Effector memory CD8-positive, alpha-beta T cell (primary cell): ENCODE results near the gene HSD17B7.

Experiments used
- ATAC-seq: fragments of 150-1000 bp; cut with Tn5 transposase; replicated peaks from 2 replicates; pipeline ENCODE4 v1.10.0; 2021; ENCODE audit warnings: mild to moderate bottlenecking, moderate library complexity
- DNase-seq, 3 experiments: peaks; one replicate each; pipeline ENCODE4 v3.0.0; 2021
- H3K27ac Mint-ChIP-seq, 2 donors: one replicate each; pipeline ENCODE4 v1.8.0; 2022; ENCODE audit warnings: mild to moderate bottlenecking in 2 of 2, mixed read lengths in 2 of 2, moderate library complexity in 2 of 2
- H3K27me3 Mint-ChIP-seq, 2 donors: one replicate each; pipeline ENCODE4 v1.8.0; 2022; ENCODE audit warnings: mixed read lengths in 2 of 2
- H3K36me3 Mint-ChIP-seq: one replicate; pipeline ENCODE4 v1.8.0; 2022; ENCODE audit warnings: mild to moderate bottlenecking, moderate library complexity, mixed read lengths; ENCODE audit not compliant: insufficient read depth
- H3K4me1 Mint-ChIP-seq, 2 donors: one replicate each; pipeline ENCODE4 v1.8.0; 2022; ENCODE audit warnings: low read depth in 2 of 2, mixed read lengths in 2 of 2
- H3K4me3 Mint-ChIP-seq, 2 donors: one replicate each; pipeline ENCODE4 v1.8.0; 2022; ENCODE audit warnings: mild to moderate bottlenecking in 2 of 2, mixed read lengths in 2 of 2, moderate library complexity in 2 of 2
- H3K9me3 Mint-ChIP-seq, 2 donors: one replicate each; pipeline ENCODE4 v1.8.0; 2022; ENCODE audit warnings: mixed read lengths in 2 of 2

The HSD17B7 gene

DNA sequence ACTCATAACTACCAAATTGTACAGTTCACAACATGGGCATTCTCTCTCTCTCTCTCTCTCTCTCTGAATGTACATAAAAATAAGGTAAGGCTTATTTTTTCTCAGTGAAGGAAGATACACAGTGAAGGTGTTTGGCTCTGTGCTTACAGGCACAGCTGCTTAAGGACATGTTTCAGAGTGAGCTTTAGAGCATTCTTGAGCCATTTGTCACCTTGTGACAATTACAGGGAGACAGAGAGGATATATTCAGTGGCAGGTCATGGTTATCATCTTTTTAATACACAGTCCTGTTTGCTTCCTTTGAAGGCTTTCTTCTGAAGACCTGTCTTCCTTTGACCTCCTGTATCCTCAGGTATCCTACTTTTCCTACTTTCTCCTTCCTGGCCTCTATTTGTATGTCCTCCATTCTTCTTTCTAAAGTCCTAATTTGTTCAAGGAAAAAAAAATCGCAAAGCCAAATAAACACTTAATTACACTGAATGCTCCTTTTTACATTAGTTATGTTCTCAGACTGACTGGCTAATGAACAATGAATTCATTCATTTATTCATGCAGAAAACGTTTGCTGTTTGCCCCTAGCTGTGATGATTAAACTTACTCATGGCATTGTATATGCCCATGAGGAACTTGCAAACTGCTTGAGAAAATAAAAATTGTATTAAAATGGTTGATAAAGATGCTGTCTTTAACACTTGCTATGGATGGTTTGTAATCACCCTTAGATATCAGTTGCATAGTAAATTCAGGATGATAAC lies 33.4 kb downstream of the HSD17B7 start:
- ATAC-seq: peak; percentile 4

GRCh38 chr1:162829268-162829667 lies 38.8 kb downstream of the HSD17B7 start:
- peaks cover 0 to 9% of the 10 kb centered on the region in 2 donors for H3K27me3 Mint-ChIP-seq

More for the DNA sequence above, 33.4 kb downstream of the HSD17B7 start:
- Mint-ChIP-seq H3K27ac (peak overlapping the region; percentile 79 to 88), H3K36me3 (no peaks in the 10 kb centered on the region), H3K4me3 (no peak overlapping the region), H3K27me3 (peaks cover 6 to 9% of the 10 kb centered on the region in 2 donors), H3K4me1 (peaks cover 13 to 25% of the 10 kb centered on the region in 2 donors), H3K9me3 (no peaks in the 10 kb centered on the region)
- DNase-seq: no peak

GRCh38 chr1:162832470-162832869 lies 42.0 kb downstream of the HSD17B7 start:
- Mint-ChIP-seq H3K4me3 (no peak overlapping the region), H3K4me1 (peaks cover 4 to 7% of the 10 kb centered on the region in 2 donors), H3K36me3 (no peaks in the 10 kb centered on the region), H3K27ac (no peak overlapping the region), H3K9me3 (no peaks in the 10 kb centered on the region), H3K27me3 (no peaks in the 10 kb centered on the region)
- DNase-seq (no peak), ATAC-seq (no peak)

More at GRCh38 chr1:162829268-162829667, 38.8 kb downstream of the HSD17B7 start:
- no peaks in the 10 kb centered on the region for H3K9me3 Mint-ChIP-seq
- H3K4me1 Mint-ChIP-seq: no peaks in the 10 kb centered on the region
- H3K4me3 Mint-ChIP-seq: no peak overlapping the region
- ATAC-seq (no peak), DNase-seq (no peak)
- H3K27ac Mint-ChIP-seq: no peak overlapping the region
- no peaks in the 10 kb centered on the region for H3K36me3 Mint-ChIP-seq

- DNase-seq (no peak), ATAC-seq (no peak)
- H3K27me3 Mint-ChIP-seq: peaks cover 5 to 6% of the 10 kb centered on the region in 2 donors
- peaks cover 4 to 7% of the 10 kb centered on the region in 2 donors for H3K4me1 Mint-ChIP-seq
- no peak overlapping the region for H3K4me3 Mint-ChIP-seq
- H3K27ac Mint-ChIP-seq: peak overlapping the region in 1 of 2 donors; percentile 2
- peaks cover 0 to 3% of the 10 kb centered on the region in 2 donors for H3K9me3 Mint-ChIP-seq
- no peaks in the 10 kb centered on the region for H3K36me3 Mint-ChIP-seq
Measured at GRCh38 chr1:162835157-162835899, 44.8 kb downstream of the HSD17B7 start.

GRCh38 chr1:162838863-162839262 lies 48.4 kb downstream of the HSD17B7 start:
- Mint-ChIP-seq H3K4me1 (peaks cover 4 to 7% of the 10 kb centered on the region in 2 donors), H3K4me3 (no peak overlapping the region), H3K27me3 (peaks cover 10 to 13% of the 10 kb centered on the region in 2 donors), H3K9me3 (peaks cover 0 to 3% of the 10 kb centered on the region in 2 donors), H3K36me3 (no peaks in the 10 kb centered on the region), H3K27ac (no peak overlapping the region)
- no peak for DNase-seq
- ATAC-seq: no peak

- Mint-ChIP-seq H3K27me3 (peaks cover 10 to 13% of the 10 kb centered on the region in 2 donors), H3K27ac (no peak overlapping the region), H3K36me3 (no peaks in the 10 kb centered on the region), H3K4me3 (no peak overlapping the region), H3K4me1 (no peaks in the 10 kb centered on the region), H3K9me3 (peaks cover 0 to 3% of the 10 kb centered on the region in 2 donors)
- DNase-seq (no peak), ATAC-seq (no peak)
Measured at GRCh38 chr1:162840250-162840839, 49.8 kb downstream of the HSD17B7 start.

DNA sequence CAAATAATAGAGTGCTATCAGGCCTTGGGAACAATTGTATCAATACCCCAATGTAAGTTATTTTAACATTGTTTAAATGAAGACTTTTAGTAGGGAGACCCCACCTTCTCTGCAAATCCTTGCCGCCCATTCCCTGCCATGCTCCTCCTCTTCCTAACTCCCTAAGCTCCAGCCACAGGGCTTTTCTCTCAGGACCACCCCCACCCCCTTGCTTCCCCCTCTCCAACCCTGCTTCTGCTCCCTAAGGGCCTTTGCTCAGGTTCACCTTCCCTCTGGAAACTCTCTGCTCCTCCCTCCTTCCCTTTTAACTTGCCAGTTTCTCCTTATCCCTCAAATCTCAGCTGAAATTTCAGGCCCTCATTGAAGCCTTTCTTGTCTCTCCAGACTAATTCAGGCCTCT lies 53.7 kb downstream of the HSD17B7 start:
- Mint-ChIP-seq H3K27ac (no peak overlapping the region), H3K9me3 (no peaks in the 10 kb centered on the region), H3K4me1 (no peaks in the 10 kb centered on the region)

DNA sequence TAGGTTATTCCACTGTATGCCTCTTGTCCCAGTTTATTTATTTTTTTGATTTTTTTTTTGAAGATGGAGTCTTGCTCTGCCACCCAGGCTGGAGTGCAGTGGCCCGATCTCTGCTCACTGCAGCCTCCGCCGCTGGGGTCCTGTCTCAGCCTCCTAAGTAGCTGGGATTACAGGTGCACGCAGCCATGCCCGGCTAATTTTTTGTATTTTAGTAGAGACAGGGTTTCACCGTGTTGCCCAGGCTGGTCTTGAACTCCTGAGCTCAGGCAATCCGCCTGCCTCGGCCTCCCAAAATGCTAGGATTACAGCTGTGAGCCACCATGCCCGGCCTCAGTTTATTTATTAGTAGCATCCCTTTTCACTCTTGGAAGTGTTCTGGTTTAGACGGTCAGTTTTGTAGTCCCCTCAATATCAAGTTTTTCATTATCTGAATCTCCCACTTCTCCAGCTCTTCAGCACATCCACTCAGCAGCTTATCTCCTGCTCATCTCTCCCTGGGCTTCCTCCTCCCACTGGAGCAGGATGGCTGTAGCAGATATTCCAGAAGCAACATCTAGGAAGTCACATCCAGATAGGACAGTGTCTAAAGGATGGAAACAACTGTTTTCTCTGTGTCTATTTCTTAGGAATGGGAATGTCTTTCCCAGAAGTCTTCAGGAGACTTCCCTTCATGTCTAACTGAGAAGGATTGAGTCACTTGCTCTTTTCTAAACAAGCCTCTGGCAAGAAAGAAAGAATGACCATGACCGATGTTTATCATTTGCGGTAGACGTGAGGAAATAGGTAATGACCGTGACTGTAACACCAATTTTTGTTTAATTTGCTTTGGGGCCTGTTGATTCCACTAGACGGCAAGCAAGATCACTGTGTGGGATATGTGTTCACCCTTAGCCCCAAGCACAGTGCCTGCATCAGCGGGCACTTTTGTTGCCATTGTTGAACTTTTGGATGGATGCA lies 56.0 kb downstream of the HSD17B7 start:
- H3K4me1 Mint-ChIP-seq: no peaks in the 10 kb centered on the region
- DNase-seq (no peak), ATAC-seq (no peak)
- no peak overlapping the region for H3K4me3 Mint-ChIP-seq
- no peaks in the 10 kb centered on the region for H3K9me3 Mint-ChIP-seq
- peaks cover 15 to 35% of the 10 kb centered on the region in 2 donors for H3K27me3 Mint-ChIP-seq
- no peak overlapping the region for H3K27ac Mint-ChIP-seq
- no peaks in the 10 kb centered on the region for H3K36me3 Mint-ChIP-seq

More for the DNA sequence above, 53.7 kb downstream of the HSD17B7 start:
- Mint-ChIP-seq H3K36me3 (no peaks in the 10 kb centered on the region), H3K4me3 (no peak overlapping the region), H3K27me3 (peaks cover 6 to 18% of the 10 kb centered on the region in 2 donors)
- DNase-seq (no peak), ATAC-seq (no peak)

DNA sequence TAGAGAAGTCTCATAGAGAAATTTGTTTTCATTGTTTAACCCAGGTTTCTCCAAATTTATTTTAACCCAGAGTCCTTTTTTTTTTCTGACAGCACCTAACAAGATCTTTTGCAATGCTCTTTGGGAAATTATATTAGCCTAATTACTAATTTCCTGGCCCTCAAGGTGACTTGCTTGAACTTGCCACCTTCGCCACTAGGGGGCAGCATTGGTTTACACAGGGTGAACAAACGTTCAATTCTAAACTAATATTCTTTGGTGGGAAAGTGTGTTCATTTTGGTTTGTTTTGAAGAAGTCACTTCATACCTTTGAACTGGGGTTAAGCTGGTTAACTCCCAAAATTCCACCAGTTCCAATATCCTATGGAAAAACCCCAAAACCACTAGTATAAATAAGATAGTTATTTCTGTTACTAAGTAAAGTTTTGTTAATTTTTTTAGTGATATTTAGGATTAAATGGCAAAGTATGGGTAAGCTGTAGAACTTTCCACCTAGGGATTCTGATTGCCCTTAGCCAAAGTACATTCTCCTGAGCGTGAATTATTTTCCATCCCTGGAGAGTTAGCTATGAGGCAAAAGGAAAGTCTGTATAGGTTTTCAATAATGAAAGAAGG lies 57.4 kb downstream of the HSD17B7 start:
- no peaks in the 10 kb centered on the region for H3K9me3 Mint-ChIP-seq
- DNase-seq (peak; percentile 71 to 78 (median 77)), ATAC-seq (peak; percentile 44)
- no peak overlapping the region for H3K4me3 Mint-ChIP-seq
- no peaks in the 10 kb centered on the region for H3K36me3 Mint-ChIP-seq
- no peak overlapping the region for H3K27ac Mint-ChIP-seq
- no peaks in the 10 kb centered on the region for H3K4me1 Mint-ChIP-seq
- peaks cover 12 to 38% of the 10 kb centered on the region in 2 donors for H3K27me3 Mint-ChIP-seq

DNA sequence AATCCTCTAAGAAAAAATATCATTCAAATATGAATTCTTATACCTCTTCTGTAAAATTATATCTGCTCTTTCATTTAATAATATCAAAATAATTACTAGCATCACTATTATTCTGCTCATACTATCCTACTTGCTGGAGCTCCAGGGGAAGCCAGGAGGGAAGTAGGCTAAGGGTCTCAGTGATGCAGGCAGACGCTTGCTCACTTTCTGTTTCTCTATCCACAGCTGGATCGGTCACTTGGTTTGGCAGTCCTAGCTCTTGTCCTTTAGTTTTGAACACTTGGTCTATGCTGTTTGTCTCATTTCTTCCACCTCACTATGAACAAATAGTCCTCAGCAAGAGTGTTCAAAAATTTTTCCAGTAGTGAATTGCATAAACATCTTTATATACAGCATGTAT lies 59.2 kb downstream of the HSD17B7 start:
- Mint-ChIP-seq H3K4me1 (no peaks in the 10 kb centered on the region), H3K9me3 (no peaks in the 10 kb centered on the region), H3K36me3 (no peaks in the 10 kb centered on the region), H3K4me3 (no peak overlapping the region), H3K27me3 (peaks cover 12 to 38% of the 10 kb centered on the region in 2 donors), H3K27ac (no peak overlapping the region)
- ATAC-seq (no peak), DNase-seq (no peak)

DNA sequence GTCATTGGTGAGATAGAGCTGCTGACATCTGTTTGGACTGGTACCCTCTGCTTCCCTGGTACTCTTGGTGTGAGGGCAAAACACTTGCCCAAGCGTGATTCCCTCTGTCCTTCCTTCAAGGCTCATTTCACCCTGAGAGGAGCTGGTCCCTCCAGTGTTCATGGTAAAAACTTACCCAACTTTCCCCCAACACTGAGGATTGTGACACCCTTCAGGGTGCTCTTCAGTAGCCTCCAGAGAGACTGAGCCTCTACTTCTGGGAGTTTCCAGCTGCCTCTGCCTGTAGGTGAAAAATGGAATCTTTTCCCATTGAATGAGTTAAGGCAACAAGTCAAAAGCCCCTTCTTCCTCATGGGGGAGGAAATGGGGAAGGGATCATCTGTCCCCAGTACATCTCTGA lies 60.8 kb downstream of the HSD17B7 start:
- no peak for ATAC-seq
- H3K4me3 Mint-ChIP-seq: no peak overlapping the region

DNA sequence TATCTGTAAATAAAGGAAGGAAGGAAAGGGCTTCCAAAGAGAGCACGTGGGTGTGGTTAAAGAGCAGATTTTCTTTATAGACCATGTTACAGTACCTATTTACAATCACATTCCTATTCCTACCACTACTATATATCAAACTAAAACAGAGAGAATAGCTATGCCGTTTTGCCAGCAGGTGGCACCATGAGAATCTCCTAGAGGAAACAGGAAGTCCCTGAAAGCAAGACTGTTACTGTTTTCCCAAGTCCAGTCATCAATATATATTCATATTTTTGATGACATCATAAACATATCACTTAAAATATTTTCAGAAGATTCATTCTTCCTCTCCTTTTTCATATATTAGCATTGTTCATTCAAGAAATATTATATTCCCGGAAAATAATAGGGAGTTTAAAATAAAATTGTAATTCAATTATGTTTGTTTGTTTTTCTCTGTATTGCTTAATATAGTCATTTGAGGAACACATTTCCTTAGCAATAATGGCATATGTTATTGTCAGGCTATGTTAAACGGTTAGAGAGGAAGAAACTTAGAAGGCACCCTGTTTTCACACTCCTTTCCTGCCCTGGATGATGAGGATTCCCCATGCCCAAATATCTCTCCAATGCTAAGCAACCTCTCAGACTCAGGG lies 63.9 kb downstream of the HSD17B7 start:
- H3K4me1 Mint-ChIP-seq: no peaks in the 10 kb centered on the region
- ATAC-seq (peak; percentile 51), DNase-seq (peak; percentile 24 to 32 (median 26))
- H3K36me3 Mint-ChIP-seq: no peaks in the 10 kb centered on the region
- no peaks in the 10 kb centered on the region for H3K9me3 Mint-ChIP-seq
- peaks cover 12 to 27% of the 10 kb centered on the region in 2 donors for H3K27me3 Mint-ChIP-seq
- no peak overlapping the region for H3K4me3 Mint-ChIP-seq
- no peak overlapping the region for H3K27ac Mint-ChIP-seq

More for the DNA sequence above, 60.8 kb downstream of the HSD17B7 start:
- peaks cover 12 to 38% of the 10 kb centered on the region in 2 donors for H3K27me3 Mint-ChIP-seq
- no peaks in the 10 kb centered on the region for H3K4me1 Mint-ChIP-seq
- H3K36me3 Mint-ChIP-seq: no peaks in the 10 kb centered on the region
- no peaks in the 10 kb centered on the region for H3K9me3 Mint-ChIP-seq
- H3K27ac Mint-ChIP-seq: no peak overlapping the region
- DNase-seq: no peak
